ENCODE measurements around the gene CFAP251.

DNA sequence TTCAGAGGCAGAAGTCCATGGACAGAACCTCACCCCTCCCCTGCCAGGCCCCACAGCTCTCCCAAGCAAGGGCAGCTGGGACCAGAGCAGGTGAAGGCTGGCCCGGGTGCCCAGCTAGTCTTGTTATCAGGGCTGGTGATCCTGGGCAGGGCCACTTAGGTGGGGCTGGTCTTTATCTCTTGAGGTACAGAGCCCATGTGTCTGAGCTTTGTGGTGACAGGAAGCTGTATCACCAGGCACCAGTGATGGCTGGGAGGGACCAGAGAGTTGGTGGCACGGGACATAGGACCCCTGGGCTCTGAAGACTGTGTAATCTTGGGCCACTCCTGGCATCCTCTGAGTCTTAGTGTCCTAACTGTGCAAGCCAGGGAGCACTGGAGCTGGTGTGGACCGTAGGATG, 46.9 kb upstream of the CFAP251 start:
- TF ChIP-seq CTCF (conservative IDR thresholded peaks at IDR 0.05; ENCODE audit: low read length) = no peak
- no peak for TF ChIP-seq EZH2phosphoT487 (IDR thresholded peaks at IDR 0.05; ENCODE audit: borderline replicate concordance, low read depth, low read length)
